RWPE2 (cell line): Measurements from ENCODE around the gene RBM20.

Experiments
- ATAC-seq: fragments of 200-7000 bp; cut with Tn5 transposase; 3 replicates; pipeline ENCODE4 v1.9.1; 2021; ENCODE audit warnings: low read depth
- DNase-seq: peaks from one replicate; pipeline ENCODE4 v3.0.0-alpha.2; 2020; ENCODE audit warnings: low spot score
- H3K27ac ChIP-seq: fragments of 450-650 bp; 2 replicates; pipeline ENCODE4 v1.5.1; 2017; ENCODE audit warnings: mild to moderate bottlenecking; ENCODE audit not compliant: poor library complexity, severe bottlenecking
- H3K27me3 ChIP-seq: fragments of 250-450 bp; sonication (Bioruptor Pico); 2 replicates; pipeline ENCODE4 v1.5.1; 2021; ENCODE audit warnings: mild to moderate bottlenecking, moderate library complexity; ENCODE audit not compliant: insufficient read depth, poor library complexity, severe bottlenecking
- H3K36me3 ChIP-seq: fragments of 250-450 bp; sonication (Bioruptor Pico); 2 replicates; pipeline ENCODE4 v1.5.1; 2020; ENCODE audit warnings: low read depth, mild to moderate bottlenecking, moderate library complexity
- H3K4me1 ChIP-seq: fragments of 250-450 bp; sonication (Bioruptor Pico); 2 replicates; pipeline ENCODE4 v1.5.1; 2021; ENCODE audit warnings: mild to moderate bottlenecking, moderate library complexity; ENCODE audit not compliant: insufficient read depth, poor library complexity, severe bottlenecking
- H3K4me3 ChIP-seq: fragments of 250-450 bp; sonication (Bioruptor Pico); 2 replicates; pipeline ENCODE4 v1.5.1; 2021; ENCODE audit warnings: mild to moderate bottlenecking, moderate library complexity; ENCODE audit not compliant: severe bottlenecking
- H3K9me3 ChIP-seq: fragments of 250-450 bp; sonication (Bioruptor Pico); 2 replicates; pipeline ENCODE4 v1.5.1; 2021; ENCODE audit warnings: mild to moderate bottlenecking, moderate library complexity; ENCODE audit not compliant: severe bottlenecking
- CTCF ChIP-seq: fragments of 450-650 bp; IDR thresholded peaks from one replicate; pipeline ENCODE4 v1.5.1; 2017; ENCODE audit warnings: mild to moderate bottlenecking, moderate library complexity; ENCODE audit not compliant: poor library complexity, severe bottlenecking

Gene RBM20

DNA sequence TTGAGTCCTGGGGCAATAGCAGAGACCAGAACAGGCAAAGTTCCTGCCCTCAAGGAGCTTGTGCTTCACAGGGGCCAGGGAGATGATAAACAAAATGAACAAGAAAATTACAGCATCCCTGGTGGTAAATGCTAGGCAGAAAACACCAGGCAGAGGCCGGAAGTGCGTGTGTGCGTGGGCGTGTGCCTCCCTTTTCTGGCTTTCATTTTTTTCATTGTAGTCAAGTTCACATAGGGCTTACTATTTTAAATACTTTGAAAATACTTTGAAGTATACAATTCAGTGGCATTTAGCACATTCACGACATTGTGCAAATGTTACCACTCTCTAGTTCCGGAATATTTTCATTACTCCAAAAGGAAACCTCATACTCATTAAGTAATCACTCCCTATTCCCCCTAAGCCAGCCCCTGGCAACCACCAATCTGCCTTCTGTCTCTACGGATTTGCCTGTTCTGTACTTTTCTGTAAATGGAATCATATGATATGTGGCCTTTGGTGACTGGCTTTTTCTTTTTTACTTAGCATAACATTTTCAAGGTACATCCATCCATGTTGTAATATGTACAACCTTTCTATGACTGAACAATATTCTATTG, 139.5 kb downstream of the RBM20 start:
- no peak for ATAC-seq
- H3K4me1 ChIP-seq = no peaks in the 10 kb centered on the region
- TF ChIP-seq CTCF = no peak
- no peak overlapping the region for H3K27ac ChIP-seq
- H3K36me3 ChIP-seq = no peaks in the 10 kb centered on the region
- H3K4me3 ChIP-seq = no peak overlapping the region
- no peaks in the 10 kb centered on the region for H3K27me3 ChIP-seq
- no peak for DNase-seq
- H3K9me3 ChIP-seq = no peaks in the 10 kb centered on the region

- no peaks in the 10 kb centered on the region for H3K9me3 ChIP-seq
- H3K27me3 ChIP-seq = no peaks in the 10 kb centered on the region
- ATAC-seq (no peak), DNase-seq (no peak)
- no peaks in the 10 kb centered on the region for H3K4me1 ChIP-seq
- no peak overlapping the region for H3K27ac ChIP-seq
- TF ChIP-seq CTCF = no peak
- no peak overlapping the region for H3K4me3 ChIP-seq
- no peaks in the 10 kb centered on the region for H3K36me3 ChIP-seq
Observed at GRCh38 chr10:110784198-110784597, 140.1 kb downstream of the RBM20 start.

DNA sequence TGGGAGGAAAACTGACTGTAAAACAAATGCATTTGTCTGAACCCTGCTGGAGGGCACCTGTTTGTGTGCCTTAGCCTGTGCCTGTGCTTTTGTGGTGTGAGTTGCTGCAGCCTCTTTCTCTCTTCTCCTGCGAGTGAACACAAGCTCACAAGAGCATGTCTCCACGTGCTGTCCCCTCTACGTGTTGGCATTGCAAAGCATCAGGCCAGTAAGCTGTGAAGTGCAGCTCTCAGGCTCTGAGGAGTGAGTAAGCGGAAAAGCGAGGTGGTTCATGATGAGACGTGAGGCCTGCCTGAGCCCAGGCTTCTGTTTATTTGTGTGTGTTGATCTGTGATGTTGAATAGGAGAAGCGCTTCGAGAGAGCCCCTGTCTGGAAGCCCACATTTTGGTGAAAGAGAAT, 142.0 kb downstream of the RBM20 start:
- no peaks in the 10 kb centered on the region for H3K4me1 ChIP-seq
- ATAC-seq (no peak), DNase-seq (no peak)
- H3K27ac ChIP-seq = no peak overlapping the region
- no peaks in the 10 kb centered on the region for H3K36me3 ChIP-seq
- TF ChIP-seq CTCF = no peak
- H3K9me3 ChIP-seq = no peaks in the 10 kb centered on the region
- H3K27me3 ChIP-seq = no peaks in the 10 kb centered on the region
- H3K4me3 ChIP-seq = no peak overlapping the region

DNA sequence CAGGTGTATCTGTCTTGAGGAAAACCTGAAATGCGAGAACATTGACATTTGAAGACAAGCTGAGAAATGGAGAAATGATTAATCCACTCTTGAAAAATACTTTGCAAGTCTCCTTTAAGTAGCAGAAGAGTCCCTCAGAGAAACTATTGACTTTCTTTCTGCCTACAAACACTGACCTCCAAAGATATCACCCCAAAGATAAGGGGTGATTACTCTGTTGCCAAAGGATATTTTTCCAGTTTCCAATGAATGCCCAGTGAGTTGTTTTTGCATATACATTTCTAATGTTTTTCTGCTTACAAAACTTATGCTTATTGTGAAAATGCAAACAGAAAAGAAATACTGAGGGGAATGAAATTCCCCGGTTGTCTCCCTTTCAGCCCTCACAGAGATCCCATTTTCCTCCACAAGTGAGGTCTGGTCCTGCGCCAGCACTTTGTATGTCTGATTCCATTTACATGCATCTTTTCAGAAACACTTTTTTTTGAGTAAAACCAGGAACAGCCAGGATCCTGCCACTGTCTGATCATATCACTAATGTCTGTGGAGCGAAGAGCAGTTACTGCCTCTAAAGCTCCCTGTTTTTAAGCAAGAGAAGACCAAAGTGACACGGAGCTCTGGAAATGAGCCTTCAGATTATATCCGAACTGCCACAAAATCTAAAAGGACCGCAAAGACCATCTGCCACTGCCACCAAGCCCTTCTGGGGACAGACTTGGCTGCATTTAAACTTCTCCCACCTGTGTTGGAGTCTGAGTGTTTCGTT, 144.7 kb downstream of the RBM20 start:
- H3K27ac ChIP-seq = no peak overlapping the region

More for the DNA sequence above, 144.7 kb downstream of the RBM20 start:
- ATAC-seq = no peak
- no peak for TF ChIP-seq CTCF
- Histone ChIP-seq H3K4me3 (no peak overlapping the region), H3K36me3 (no peaks in the 10 kb centered on the region), H3K4me1 (no peaks in the 10 kb centered on the region), H3K27me3 (no peaks in the 10 kb centered on the region), H3K9me3 (no peaks in the 10 kb centered on the region)
- DNase-seq = no peak
